HL-60 (cell line): Measurements from ENCODE around the gene SPRYD3.
"Not testable (repeated sequence)": the region's sequence is repeated elsewhere in the genome, so short reads cannot be mapped to it uniquely, and the experiment has no call there.

Experiments
- DNase-seq, 2 experiments: peaks; one replicate each; pipeline ENCODE4 v3.0.0-alpha.2; 2010 to 2020; ENCODE audit warnings: low read depth in 1 of 2, low spot score in 1 of 2
- H3K27ac ChIP-seq: fragments of 250-450 bp; sonication (Bioruptor Pico); replicated peaks from 2 replicates; pipeline ENCODE4 v1.5.1; 2020; ENCODE audit warnings: mild to moderate bottlenecking, moderate library complexity
- H3K27me3 ChIP-seq: fragments of 250-450 bp; sonication (Bioruptor Pico); 2 replicates; pipeline ENCODE4 v1.5.1; 2021; ENCODE audit warnings: mild to moderate bottlenecking, moderate library complexity; ENCODE audit not compliant: insufficient read depth, poor library complexity, severe bottlenecking
- H3K4me3 ChIP-seq: replicated peaks from 2 replicates; pipeline ENCODE4 v1.5.1; 2011; ENCODE audit warnings: mild to moderate bottlenecking, control low read depth, low read length; ENCODE audit not compliant: insufficient read depth
- CTCF ChIP-seq: IDR thresholded peaks from one replicate; pipeline ENCODE4 v1.5.1; 2011; ENCODE audit warnings: low read length, control low read depth, inconsistent platforms; ENCODE audit not compliant: insufficient read depth
- GABPA ChIP-seq: IDR thresholded peaks from 2 replicates; pipeline ENCODE4 v1.6.1; 2012; ENCODE audit warnings: low read depth
- POLR2AphosphoS5 ChIP-seq: IDR thresholded peaks from 2 replicates; pipeline ENCODE4 v1.6.1; 2012; ENCODE audit warnings: low read depth
- SPI1 ChIP-seq: IDR thresholded peaks from 2 replicates; pipeline ENCODE4 v1.6.1; 2012; ENCODE audit warnings: low read depth, mild to moderate bottlenecking, borderline replicate concordance
- TF ChIP-seq, protein P1 (sequence below): IDR thresholded peaks from 2 replicates; pipeline ENCODE4 v1.6.1; 2012; ENCODE audit warnings: low read depth; ENCODE audit not compliant: insufficient replicate concordance

Gene SPRYD3

GRCh38 chr12:53042607-53043454 lies 36.4 kb downstream of the SPRYD3 start:
- TF ChIP-seq CTCF (no peak), POLR2AphosphoS5 (peak; percentile 77)
- H3K4me3 ChIP-seq = no peak overlapping the region
- DNase-seq = no peak
- no peak overlapping the region for H3K27ac ChIP-seq
- no peaks in the 10 kb centered on the region for H3K27me3 ChIP-seq

GRCh38 chr12:53039851-53040250 lies 39.3 kb downstream of the SPRYD3 start:
- H3K4me3 ChIP-seq = no peak overlapping the region
- no peak for DNase-seq
- no peaks in the 10 kb centered on the region for H3K27me3 ChIP-seq
- TF ChIP-seq GABPA (no peak), CTCF (no peak), POLR2AphosphoS5 (no peak), SPI1 (no peak)
- TF ChIP-seq, protein P1, sequence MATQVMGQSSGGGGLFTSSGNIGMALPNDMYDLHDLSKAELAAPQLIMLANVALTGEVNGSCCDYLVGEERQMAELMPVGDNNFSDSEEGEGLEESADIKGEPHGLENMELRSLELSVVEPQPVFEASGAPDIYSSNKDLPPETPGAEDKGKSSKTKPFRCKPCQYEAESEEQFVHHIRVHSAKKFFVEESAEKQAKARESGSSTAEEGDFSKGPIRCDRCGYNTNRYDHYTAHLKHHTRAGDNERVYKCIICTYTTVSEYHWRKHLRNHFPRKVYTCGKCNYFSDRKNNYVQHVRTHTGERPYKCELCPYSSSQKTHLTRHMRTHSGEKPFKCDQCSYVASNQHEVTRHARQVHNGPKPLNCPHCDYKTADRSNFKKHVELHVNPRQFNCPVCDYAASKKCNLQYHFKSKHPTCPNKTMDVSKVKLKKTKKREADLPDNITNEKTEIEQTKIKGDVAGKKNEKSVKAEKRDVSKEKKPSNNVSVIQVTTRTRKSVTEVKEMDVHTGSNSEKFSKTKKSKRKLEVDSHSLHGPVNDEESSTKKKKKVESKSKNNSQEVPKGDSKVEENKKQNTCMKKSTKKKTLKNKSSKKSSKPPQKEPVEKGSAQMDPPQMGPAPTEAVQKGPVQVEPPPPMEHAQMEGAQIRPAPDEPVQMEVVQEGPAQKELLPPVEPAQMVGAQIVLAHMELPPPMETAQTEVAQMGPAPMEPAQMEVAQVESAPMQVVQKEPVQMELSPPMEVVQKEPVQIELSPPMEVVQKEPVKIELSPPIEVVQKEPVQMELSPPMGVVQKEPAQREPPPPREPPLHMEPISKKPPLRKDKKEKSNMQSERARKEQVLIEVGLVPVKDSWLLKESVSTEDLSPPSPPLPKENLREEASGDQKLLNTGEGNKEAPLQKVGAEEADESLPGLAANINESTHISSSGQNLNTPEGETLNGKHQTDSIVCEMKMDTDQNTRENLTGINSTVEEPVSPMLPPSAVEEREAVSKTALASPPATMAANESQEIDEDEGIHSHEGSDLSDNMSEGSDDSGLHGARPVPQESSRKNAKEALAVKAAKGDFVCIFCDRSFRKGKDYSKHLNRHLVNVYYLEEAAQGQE = no peak
- no peak overlapping the region for H3K27ac ChIP-seq

- H3K27me3 ChIP-seq = no peaks in the 10 kb centered on the region
- no peak for DNase-seq
- TF ChIP-seq SPI1 = no peak
- TF ChIP-seq, protein P1 = no peak
- H3K27ac ChIP-seq = no peak overlapping the region
- no peak overlapping the region for H3K4me3 ChIP-seq
These were observed 42.4 kb downstream of the SPRYD3 start for GRCh38 chr12:53036802-53037201.

- peak overlapping the region; percentile 24; the same call in 1 of the 2 replicates for H3K27ac ChIP-seq
- no peak for DNase-seq
- H3K4me3 ChIP-seq = no peak overlapping the region
- no peaks in the 10 kb centered on the region for H3K27me3 ChIP-seq
- no peak for TF ChIP-seq POLR2AphosphoS5
- TF ChIP-seq GABPA = no peak
- TF ChIP-seq, protein P1 = no peak
- no peak for TF ChIP-seq CTCF
- no peak for TF ChIP-seq SPI1
These were observed 44.7 kb downstream of the SPRYD3 start for GRCh38 chr12:53034459-53034858.

DNA sequence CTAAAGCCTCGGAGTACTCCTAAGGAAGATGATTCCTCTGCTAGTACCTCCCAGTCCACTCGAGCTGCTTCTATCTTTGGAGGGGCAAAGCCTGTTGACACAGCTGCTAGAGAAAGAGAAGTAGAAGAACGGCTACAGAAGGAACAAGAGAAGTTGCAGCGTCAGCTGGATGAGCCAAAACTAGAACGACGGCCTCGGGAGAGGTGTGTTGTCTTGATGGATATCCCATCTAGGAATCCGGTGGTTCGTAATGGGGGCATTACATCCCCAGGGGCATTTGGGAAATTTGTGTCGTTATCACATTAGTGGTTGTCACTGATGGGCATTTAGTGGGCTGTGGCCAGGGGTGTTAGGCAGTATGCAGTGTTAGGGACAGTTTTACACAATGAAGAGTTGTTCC lies 45.4 kb downstream of the SPRYD3 start:
- not testable (repeated sequence) for H3K4me3 ChIP-seq, DNase-seq, H3K27me3 ChIP-seq
- 0 out of 2 replicates have a peak overlapping the region, but pooled peaks have one; percentile 24 for H3K27ac ChIP-seq
